ENCODE measurements around the gene LRP11. TPM values are rescaled to one million over a fixed set of nuclear protein-coding genes. Genes with fewer than 3 reads are reported as not detected.

Gene LRP11
- total and polyA plus RNA-seq, 12 donors = 2.6 to 65.1 (median 42.4) TPM

- Histone ChIP-seq H3K27ac (no peak overlapping the region), H3K4me1 (replicated peaks in 1 of 2) (peaks cover 10 to 22% of the 10 kb centered on the region in 2 donors), H3K27me3 (no peaks in the 10 kb centered on the region), H3K9me3 (replicated peaks in 1 of 3) (no peaks in the 10 kb centered on the region), H3K4me3 (no peak overlapping the region), H3K36me3 (replicated peaks in 1 of 2) (no peaks in the 10 kb centered on the region)
- no peak for DNase-seq
- WGBS, 4 donors = 71 to 79% (median 76%) methylated on average over 6 of the region's 6 CpGs
- intact Hi-C loops (cut with DNase I) = no loop called here
- TF ChIP-seq POLR2A (IDR thresholded peaks at IDR 0.05) = no peak
Measured at GRCh38 chr6:149890629-149891045, 26.5 kb upstream of the LRP11 start.

GRCh38 chr6:149889326-149889725 lies 25.2 kb upstream of the LRP11 start:
- Histone ChIP-seq H3K36me3 (replicated peaks in 1 of 2) (no peaks in the 10 kb centered on the region), H3K4me1 (replicated peaks in 1 of 2) (peaks cover 0 to 13% of the 10 kb centered on the region in 2 donors), H3K27me3 (no peaks in the 10 kb centered on the region), H3K9me3 (replicated peaks in 1 of 3) (no peaks in the 10 kb centered on the region), H3K27ac (no peak overlapping the region), H3K4me3 (no peak overlapping the region)
- intact Hi-C loops (cut with DNase I) = no loop called here
- DNase-seq = peak in 5 of 7 donors; percentile 52 to 82 (median 60)
- WGBS, 4 donors = 57 to 79% (median 73%) methylated on average over 7 of the region's 7 CpGs
- no peak for TF ChIP-seq CTCF (IDR thresholded peaks at IDR 0.05)
- TF ChIP-seq POLR2A (IDR thresholded peaks at IDR 0.05) = no peak

- Histone ChIP-seq H3K27me3 (no peaks in the 10 kb centered on the region), H3K4me1 (replicated peaks in 1 of 2) (peaks cover 0 to 20% of the 10 kb centered on the region in 2 donors), H3K4me3 (no peak overlapping the region), H3K9me3 (replicated peaks in 1 of 3) (no peaks in the 10 kb centered on the region), H3K36me3 (replicated peaks in 1 of 2) (no peaks in the 10 kb centered on the region), H3K27ac (peak overlapping the region in 1 of 5 donors; percentile 17)
- TF ChIP-seq POLR2A (IDR thresholded peaks at IDR 0.05) (no peak), CTCF (IDR thresholded peaks at IDR 0.05) (no peak)
- no peak for DNase-seq
- WGBS, 4 donors = 57 to 69% (median 58%) methylated on average over 1 of the region's 1 CpG
- intact Hi-C loops (cut with DNase I) = no loop called here
Measured at GRCh38 chr6:149888659-149889058, 24.5 kb upstream of the LRP11 start.

GRCh38 chr6:149888093-149888492 lies 23.9 kb upstream of the LRP11 start:
- intact Hi-C loops (cut with DNase I) = no loop called here
- no peak overlapping the region for H3K4me3 ChIP-seq
- peak overlapping the region in 3 of 5 donors; percentile 17 to 60 (median 59) for H3K27ac ChIP-seq
- H3K4me1 ChIP-seq (replicated peaks in 1 of 2) = peaks cover 0 to 20% of the 10 kb centered on the region in 2 donors
- no peaks in the 10 kb centered on the region for H3K36me3 ChIP-seq (replicated peaks in 1 of 2)
- WGBS, 4 donors = 52 to 57% (median 53%) methylated on average over 8 to 9 of the region's 9 CpGs
- DNase-seq = peak in 6 of 7 donors; percentile 35 to 75 (median 47)
- TF ChIP-seq POLR2A (IDR thresholded peaks at IDR 0.05) = no peak
- TF ChIP-seq CTCF (IDR thresholded peaks at IDR 0.05) = no peak
- H3K9me3 ChIP-seq (replicated peaks in 1 of 3) = no peaks in the 10 kb centered on the region
- H3K27me3 ChIP-seq = no peaks in the 10 kb centered on the region

- Histone ChIP-seq H3K4me1 (replicated peaks in 1 of 2) (peaks cover 0 to 20% of the 10 kb centered on the region in 2 donors), H3K9me3 (replicated peaks in 1 of 3) (no peaks in the 10 kb centered on the region), H3K36me3 (replicated peaks in 1 of 2) (no peaks in the 10 kb centered on the region), H3K4me3 (no peak overlapping the region), H3K27ac (peak overlapping the region in 3 of 5 donors; percentile 17 to 60 (median 59)), H3K27me3 (no peaks in the 10 kb centered on the region)
- 30 to 46% (median 41%) methylated on average over 3 of the region's 3 CpGs for WGBS, 4 donors
- DNase-seq = peak; percentile 53 to 90 (median 78)
- no peak for TF ChIP-seq CTCF (IDR thresholded peaks at IDR 0.05)
- TF ChIP-seq POLR2A (IDR thresholded peaks at IDR 0.05) = no peak
- intact Hi-C loops (cut with DNase I) = no loop called here
Measured at GRCh38 chr6:149887343-149887742, 23.2 kb upstream of the LRP11 start.

Measured in adrenal gland (tissue), 12 donors.